KMS-11 (cell line): ENCODE data around the gene HYKK.
"Not testable (repeated sequence)": the region's sequence is repeated elsewhere in the genome, so short reads cannot be mapped to it uniquely, and the experiment has no call there.

Experiments used
- H2AFZ ChIP-seq: fragments of 200-600 bp; sonication (generic); 2 replicates; pipeline ENCODE4 v1.6.1; 2016; ENCODE audit warnings: antibody characterized with exemption, mixed run types, low read depth
- H3K27ac ChIP-seq: fragments of 200-600 bp; sonication (generic); 2 replicates; pipeline ENCODE4 v1.6.1; 2016; ENCODE audit warnings: mild to moderate bottlenecking, mixed run types
- H3K27me3 ChIP-seq: fragments of 200-600 bp; sonication (generic); 2 replicates; pipeline ENCODE4 v1.6.1; 2017; ENCODE audit warnings: mild to moderate bottlenecking, low read depth, mixed run types, moderate library complexity; ENCODE audit not compliant: insufficient read depth
- H3K36me3 ChIP-seq: fragments of 200-600 bp; sonication (generic); 2 replicates; pipeline ENCODE4 v1.6.1; 2017; ENCODE audit warnings: mild to moderate bottlenecking, mixed run types; ENCODE audit not compliant: insufficient read depth
- H3K4me1 ChIP-seq: fragments of 200-600 bp; sonication (generic); 2 replicates; pipeline ENCODE4 v1.6.1; 2016; ENCODE audit warnings: mild to moderate bottlenecking, low read depth, mixed run types; ENCODE audit not compliant: poor library complexity, severe bottlenecking
- H3K4me2 ChIP-seq: fragments of 200-600 bp; sonication (generic); 2 replicates; pipeline ENCODE4 v1.7.0; 2016; ENCODE audit warnings: mild to moderate bottlenecking, mixed run types
- H3K4me3 ChIP-seq: fragments of 200-600 bp; sonication (generic); IDR thresholded peaks from 2 replicates; pipeline ENCODE4 v1.6.1; 2017; ENCODE audit warnings: low read depth, low read length, mixed read lengths; ENCODE audit not compliant: insufficient read depth
- H3K79me2 ChIP-seq: fragments of 200-600 bp; sonication (generic); 2 replicates; pipeline ENCODE4 v1.6.1; 2016; ENCODE audit warnings: low read depth, mixed run types; ENCODE audit not compliant: insufficient read depth
- H3K9ac ChIP-seq: fragments of 200-600 bp; sonication (generic); 2 replicates; pipeline ENCODE4 v1.6.1; 2016; ENCODE audit warnings: mild to moderate bottlenecking, mixed run types
- H4K20me1 ChIP-seq: fragments of 200-600 bp; sonication (generic); 2 replicates; pipeline ENCODE4 v1.6.1; 2016; ENCODE audit warnings: mild to moderate bottlenecking, mixed run types; ENCODE audit not compliant: insufficient read depth
- TF ChIP-seq, protein P1 (sequence below): fragments of 200-600 bp; sonication (generic); conservative IDR thresholded peaks from 2 replicates; pipeline ENCODE4 v1.6.1; 2017; ENCODE audit warnings: low read depth, mild to moderate bottlenecking, antibody characterized with exemption, low read length, moderate library complexity, mixed read lengths

The HYKK gene

DNA sequence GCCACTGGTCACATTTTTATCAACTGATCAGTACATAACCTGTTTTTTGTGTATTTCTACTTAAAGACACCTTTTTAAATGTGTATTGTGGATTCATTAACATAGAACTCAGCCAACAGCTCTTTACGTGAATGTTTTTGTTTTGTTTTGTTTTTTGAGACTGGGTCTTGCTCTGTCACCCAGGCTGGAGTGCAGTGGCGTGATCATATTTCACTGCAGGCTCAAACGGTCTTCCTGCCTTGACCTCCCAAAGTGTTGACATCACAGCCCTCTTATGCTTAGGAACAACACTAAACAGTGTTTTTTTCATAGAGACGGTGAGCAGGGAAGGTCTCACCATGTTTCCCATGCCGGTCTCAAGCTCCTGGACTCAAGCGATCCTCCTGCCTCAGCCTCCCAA lies 42.8 kb downstream of the HYKK start:
- Histone ChIP-seq H3K9ac (peak overlapping the region; percentile 81), H4K20me1 (no peaks in the 10 kb centered on the region), H3K4me2 (peak overlapping the region; percentile 95), H3K4me1 (peaks cover 100% of the 10 kb centered on the region), H3K4me3 (no peak overlapping the region), H2AFZ (no peak overlapping the region), H3K36me3 (peaks cover 27% of the 10 kb centered on the region), H3K27ac (peak overlapping the region; percentile 98), H3K27me3 (no peaks in the 10 kb centered on the region), H3K79me2 (peaks cover 22% of the 10 kb centered on the region; the same call in 1 of the 2 replicates)
- TF ChIP-seq, protein P1, sequence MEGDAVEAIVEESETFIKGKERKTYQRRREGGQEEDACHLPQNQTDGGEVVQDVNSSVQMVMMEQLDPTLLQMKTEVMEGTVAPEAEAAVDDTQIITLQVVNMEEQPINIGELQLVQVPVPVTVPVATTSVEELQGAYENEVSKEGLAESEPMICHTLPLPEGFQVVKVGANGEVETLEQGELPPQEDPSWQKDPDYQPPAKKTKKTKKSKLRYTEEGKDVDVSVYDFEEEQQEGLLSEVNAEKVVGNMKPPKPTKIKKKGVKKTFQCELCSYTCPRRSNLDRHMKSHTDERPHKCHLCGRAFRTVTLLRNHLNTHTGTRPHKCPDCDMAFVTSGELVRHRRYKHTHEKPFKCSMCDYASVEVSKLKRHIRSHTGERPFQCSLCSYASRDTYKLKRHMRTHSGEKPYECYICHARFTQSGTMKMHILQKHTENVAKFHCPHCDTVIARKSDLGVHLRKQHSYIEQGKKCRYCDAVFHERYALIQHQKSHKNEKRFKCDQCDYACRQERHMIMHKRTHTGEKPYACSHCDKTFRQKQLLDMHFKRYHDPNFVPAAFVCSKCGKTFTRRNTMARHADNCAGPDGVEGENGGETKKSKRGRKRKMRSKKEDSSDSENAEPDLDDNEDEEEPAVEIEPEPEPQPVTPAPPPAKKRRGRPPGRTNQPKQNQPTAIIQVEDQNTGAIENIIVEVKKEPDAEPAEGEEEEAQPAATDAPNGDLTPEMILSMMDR, result no peak

DNA sequence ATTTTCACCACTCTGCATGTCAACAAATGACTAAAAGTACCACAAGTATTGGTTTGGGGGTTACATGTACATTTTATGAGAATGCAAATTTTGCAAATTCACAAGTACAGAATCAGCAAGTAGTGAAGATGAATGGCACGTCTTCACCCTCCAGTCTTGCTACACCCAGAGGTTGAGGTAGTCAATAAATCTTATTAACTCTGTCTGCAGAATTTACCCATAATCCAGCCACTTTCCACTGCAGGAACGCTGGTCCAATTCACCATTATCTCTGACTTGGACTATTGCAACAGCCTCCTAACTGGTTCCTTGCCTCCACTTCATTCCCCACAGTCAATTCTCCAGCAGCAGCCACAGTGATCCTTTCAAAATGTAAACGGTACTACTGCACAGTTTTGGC lies 43.4 kb downstream of the HYKK start:
- Histone ChIP-seq H2AFZ (no peak overlapping the region), H3K27me3 (no peaks in the 10 kb centered on the region), H3K4me2 (peak overlapping the region; percentile 95), H3K4me3 (no peak overlapping the region), H4K20me1 (no peaks in the 10 kb centered on the region), H3K9ac (peak overlapping the region; percentile 81), H3K27ac (peak overlapping the region; percentile 98), H3K79me2 (peaks cover 15% of the 10 kb centered on the region; the same call in 1 of the 2 replicates), H3K4me1 (peaks cover 100% of the 10 kb centered on the region), H3K36me3 (peaks cover 23% of the 10 kb centered on the region)
- TF ChIP-seq, protein P1, result 0 out of 2 replicates have a peak, but pooled peaks have one; percentile 8

DNA sequence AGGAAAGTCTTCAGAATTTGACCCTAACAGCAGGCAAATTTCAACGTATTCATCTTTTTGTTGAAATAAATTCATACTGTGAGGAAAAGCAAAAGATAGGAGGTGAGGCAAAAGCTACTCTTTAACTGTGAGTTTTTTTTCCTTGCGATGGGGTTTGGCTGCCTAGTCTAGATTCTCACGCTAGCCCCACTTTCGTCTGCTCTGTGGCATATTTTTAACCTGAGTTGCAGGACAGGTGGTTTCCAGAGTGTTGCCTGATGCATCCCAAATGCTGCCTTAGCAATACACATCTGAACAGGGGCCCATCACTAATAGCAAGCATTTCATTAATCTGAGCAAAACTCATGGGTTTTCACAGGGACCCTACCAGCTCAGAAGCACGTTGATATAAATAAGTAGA lies 44.5 kb downstream of the HYKK start:
- Histone ChIP-seq H3K4me2 (peak overlapping the region; percentile 95), H3K27me3 (no peaks in the 10 kb centered on the region), H3K36me3 (peaks cover 19% of the 10 kb centered on the region), H3K4me3 (no peak overlapping the region), H3K79me2 (peaks cover 10% of the 10 kb centered on the region; the same call in 1 of the 2 replicates), H4K20me1 (no peaks in the 10 kb centered on the region), H3K9ac (peak overlapping the region; percentile 81; the same call in 1 of the 2 replicates), H3K27ac (peak overlapping the region; percentile 98), H3K4me1 (peaks cover 89% of the 10 kb centered on the region), H2AFZ (no peak overlapping the region)
- TF ChIP-seq, protein P1, result no peak

DNA sequence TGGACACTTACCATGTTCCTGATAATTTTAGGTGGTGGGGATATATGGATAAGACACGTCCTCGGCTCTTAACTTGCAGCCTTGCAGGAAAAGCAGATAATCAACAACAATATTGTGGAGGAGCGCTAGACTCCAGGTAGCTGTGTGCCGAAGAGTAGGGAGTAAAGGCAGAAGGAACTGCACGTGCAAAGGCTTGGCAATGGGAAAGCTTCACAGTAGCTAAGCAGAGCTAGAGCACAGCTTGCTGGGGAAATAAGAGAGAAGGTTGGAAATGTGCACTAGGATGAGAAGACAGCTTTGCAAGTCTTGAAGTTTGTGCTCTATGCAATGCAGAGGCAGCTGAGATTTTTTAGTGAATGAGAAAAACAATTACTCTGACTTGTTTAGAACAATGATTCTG lies 45.2 kb downstream of the HYKK start:
- H3K36me3 ChIP-seq, result peaks cover 15% of the 10 kb centered on the region
- H3K4me1 ChIP-seq, result peaks cover 82% of the 10 kb centered on the region
- H3K27ac ChIP-seq, result peak overlapping the region; percentile 98
- H3K9ac ChIP-seq, result peak overlapping the region; percentile 81; the same call in 1 of the 2 replicates
- peak overlapping the region; percentile 95 for H3K4me2 ChIP-seq
- H4K20me1 ChIP-seq, result no peaks in the 10 kb centered on the region
- H2AFZ ChIP-seq, result peak overlapping the region; percentile 17; the same call in 1 of the 2 replicates
- TF ChIP-seq, protein P1, result no peak
- H3K27me3 ChIP-seq, result no peaks in the 10 kb centered on the region
- peaks cover 3% of the 10 kb centered on the region; the same call in 1 of the 2 replicates for H3K79me2 ChIP-seq
- H3K4me3 ChIP-seq, result no peak overlapping the region

DNA sequence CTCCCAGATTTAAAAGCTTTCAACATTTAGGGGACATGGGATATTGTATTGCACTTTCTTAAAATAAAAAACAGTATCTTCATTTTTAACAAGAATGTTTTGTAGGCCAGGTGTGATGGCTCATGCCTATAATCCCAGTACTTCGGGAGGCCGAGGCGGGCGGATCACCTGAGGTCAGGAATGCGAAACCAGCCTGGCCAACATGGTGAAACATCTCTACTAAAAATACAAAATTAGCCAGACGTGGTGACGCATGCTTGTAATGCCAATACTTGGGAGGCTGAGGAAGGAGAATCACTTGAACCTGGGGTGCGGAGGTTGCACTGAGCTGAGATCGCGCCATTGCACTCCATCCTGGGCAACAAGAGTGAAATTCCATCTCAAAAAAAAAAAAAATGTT lies 52.8 kb downstream of the HYKK start:
- H3K36me3 ChIP-seq, H2AFZ ChIP-seq, H3K27me3 ChIP-seq, H4K20me1 ChIP-seq, H3K4me2 ChIP-seq, H3K4me3 ChIP-seq, H3K9ac ChIP-seq, H3K27ac ChIP-seq, H3K79me2 ChIP-seq: not testable (repeated sequence)
- peaks cover 19% of the 10 kb centered on the region for H3K4me1 ChIP-seq
